NCI-H226 (cell line): ENCODE data around the gene PHACTR3.
"Not testable (repeated sequence)": the region's sequence is repeated elsewhere in the genome, so short reads cannot be mapped to it uniquely, and the experiment has no call there.

Source experiments
- DNase-seq: peaks from one replicate; pipeline ENCODE4 v3.0.0-alpha.2; 2015

Gene PHACTR3

DNA sequence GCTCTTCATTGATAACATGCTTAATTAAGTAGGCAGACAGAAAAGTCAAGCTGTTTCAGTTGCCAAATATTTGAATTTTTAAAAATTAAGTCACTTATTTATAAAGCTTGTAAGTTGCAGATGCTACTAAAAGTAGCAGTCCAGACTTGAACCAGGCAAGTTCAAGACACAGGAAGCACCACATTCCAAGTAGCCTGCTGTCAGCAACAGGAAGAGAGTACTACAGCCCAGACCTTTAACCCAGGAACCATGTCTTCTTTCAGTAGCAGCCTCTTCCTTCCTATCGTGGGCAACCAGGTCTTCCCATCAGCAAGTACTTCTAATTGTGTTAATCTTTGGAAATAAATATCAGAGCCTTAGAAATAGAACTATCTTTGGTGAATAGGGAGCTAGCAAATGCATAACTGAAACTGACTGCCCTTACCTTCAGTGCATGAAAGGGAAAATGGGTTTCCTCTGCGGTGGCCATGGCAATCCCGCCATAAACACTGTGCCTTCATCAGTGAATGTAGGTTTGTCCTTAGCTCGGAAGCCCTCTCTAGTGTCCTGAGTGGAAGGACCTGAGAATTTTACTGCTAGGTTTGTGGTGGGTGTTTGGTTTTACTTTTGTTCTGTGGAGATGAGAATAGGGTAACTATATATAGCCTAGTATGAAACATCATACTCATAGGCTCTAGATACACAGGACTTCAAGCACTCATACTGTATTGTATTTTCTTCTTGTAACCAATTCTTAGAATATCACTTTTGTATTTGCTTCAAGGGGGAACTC, 233.5 kb downstream of the PHACTR3 start:
- DNase-seq = no peak

- DNase-seq = no peak
These were observed 235.1 kb downstream of the PHACTR3 start for GRCh38 chr20:59839400-59839799.

DNA sequence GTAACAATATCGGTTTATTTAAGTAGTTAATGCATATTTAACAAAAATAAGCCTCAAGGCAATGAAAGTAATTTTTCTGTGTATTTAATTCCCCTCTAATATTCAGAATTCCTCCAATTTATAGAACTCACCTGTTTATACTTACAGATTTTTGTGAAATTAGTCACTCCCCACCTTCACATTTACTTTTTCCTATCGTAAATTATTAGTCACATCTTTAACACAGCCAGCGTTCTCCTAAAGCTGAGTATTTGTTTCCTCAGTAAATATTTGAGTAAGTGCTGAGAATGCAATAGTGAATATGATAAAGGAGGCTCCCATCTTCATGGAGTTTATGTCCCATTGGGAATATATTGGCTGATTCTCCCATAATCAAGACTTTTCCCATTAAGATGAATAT, 241.1 kb downstream of the PHACTR3 start:
- DNase-seq = no peak

GRCh38 chr20:59848182-59848581, 243.8 kb downstream of the PHACTR3 start:
- no peak for DNase-seq

DNA sequence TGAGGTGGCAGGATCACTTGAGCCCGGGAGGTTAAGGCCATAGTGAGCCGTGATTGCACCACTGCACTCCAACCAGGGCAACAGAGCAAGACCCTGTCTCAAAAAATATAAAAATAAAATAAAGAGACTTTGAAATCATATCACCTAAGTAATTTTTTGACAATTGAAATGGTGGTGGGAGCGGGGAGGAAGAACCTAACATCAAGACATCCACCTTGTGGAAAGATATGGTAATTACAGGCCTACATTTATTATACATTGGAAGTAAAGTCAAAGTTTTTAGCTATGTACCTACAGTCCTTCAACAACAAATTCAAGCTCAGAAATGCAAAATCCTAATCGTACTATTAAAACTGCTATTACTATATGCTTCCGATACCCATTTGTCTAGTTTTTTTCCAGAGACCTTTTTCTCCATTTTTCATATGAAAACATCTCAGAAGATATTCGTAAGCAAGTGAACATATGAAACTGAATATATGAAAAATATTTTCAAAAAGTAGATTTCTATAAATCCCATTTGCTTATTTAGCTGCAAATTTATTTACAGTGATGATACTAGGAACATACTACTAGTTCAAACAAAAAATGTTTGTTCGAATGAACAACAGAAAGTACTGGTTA, 245.8 kb downstream of the PHACTR3 start:
- DNase-seq = no peak

GRCh38 chr20:59856526-59856925, 252.2 kb downstream of the PHACTR3 start:
- not testable (repeated sequence) for DNase-seq

DNA sequence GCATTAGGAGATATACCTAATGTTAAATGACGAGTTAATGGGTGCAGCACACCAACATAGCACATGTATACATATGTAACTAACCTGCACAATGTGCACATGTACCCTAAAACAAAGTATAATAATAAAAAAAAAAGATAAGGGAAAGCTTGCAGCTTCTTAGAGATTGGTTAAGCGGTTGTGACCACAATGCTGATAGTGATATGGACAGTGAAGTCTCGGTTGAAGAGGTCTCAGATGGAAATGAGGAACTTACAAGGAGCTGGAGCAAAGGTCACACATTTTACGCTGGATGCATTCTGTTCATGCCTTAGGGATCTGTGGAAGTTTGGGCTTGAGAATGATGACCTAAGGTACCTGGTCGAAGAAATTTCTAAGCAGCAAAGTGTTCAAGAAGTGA, 252.6 kb downstream of the PHACTR3 start:
- not testable (repeated sequence) for DNase-seq

DNA sequence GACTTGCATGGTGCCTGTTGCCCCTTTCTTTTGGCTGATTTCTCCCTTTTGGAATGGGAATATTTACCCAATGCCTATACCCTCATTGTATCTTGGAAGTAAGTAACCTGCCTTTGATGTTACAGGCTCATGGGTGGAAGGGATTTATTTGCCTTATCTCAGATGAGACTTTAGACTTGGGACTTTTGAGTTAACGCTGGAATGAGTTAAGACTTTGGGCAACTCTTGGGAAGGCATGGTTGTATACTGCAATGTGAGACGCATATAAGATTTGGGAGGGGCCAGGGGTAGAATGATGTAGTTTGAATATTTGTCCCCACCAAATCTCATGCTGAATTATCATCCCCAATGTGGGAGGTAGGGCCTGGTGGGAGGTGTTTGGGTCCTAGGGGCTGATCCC, 253.6 kb downstream of the PHACTR3 start:
- DNase-seq = no peak

DNA sequence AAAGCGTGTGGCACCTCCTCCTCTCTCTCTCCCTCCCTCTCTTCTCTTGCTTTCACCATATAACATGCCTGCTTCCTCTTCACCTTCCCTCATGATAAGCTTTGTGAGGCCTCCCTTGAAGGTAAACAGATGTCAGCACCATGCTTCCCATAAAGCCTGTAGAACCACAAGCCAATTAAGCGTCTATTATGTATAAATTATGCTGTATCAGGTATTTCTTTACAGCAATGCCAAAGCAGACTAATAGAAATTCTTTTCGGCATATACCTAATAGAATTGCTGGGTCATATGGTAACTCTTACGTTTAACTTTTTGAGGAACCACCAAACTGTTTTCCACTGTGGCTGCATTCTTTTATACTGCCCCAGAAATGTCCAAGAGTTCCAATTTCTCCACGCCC, 254.1 kb downstream of the PHACTR3 start:
- DNase-seq = no peak

- DNase-seq = no peak
These were observed 257.1 kb downstream of the PHACTR3 start for GRCh38 chr20:59861401-59861800.

- DNase-seq = no peak
These were observed 258.7 kb downstream of the PHACTR3 start for GRCh38 chr20:59863058-59863457.

DNA sequence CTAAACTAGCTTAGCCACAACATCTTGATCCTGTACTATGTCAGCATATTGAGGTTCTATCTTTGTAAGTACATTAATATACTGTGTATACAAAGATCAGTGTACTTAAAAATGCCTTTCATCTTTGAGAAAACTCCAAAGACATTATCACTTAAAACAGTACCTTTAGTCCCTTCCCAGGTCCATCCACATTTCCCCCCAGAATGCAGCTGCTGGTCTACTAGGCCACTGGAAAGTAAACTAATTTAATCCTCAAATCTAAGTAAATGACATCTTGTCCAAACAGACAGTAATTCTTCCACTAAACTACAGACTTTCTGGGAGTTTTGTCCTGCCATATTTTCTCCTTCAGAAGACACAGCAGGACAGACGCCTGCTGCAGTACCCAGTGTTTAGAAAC, 260.4 kb downstream of the PHACTR3 start:
- no peak for DNase-seq

- DNase-seq = no peak
These were observed 262.0 kb downstream of the PHACTR3 start for GRCh38 chr20:59866338-59866737.

DNA sequence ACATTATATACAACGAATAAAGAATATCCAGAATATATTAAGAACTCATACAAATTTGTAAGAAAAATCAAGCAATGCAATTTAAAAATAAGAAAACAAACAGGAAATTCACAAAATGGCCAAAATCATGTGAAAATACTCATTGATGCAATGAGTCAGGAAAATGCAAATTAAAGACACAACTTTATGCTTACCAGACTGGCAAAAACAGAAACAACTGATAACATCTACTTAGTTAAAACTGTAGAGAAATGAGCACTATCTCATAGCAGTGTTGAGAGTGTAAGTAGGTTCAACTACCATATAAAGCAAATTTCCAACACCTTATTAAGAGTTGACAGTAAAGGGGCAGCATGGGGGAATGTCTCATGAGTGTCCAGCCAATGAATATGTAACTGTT, 266.8 kb downstream of the PHACTR3 start:
- no peak for DNase-seq

- no peak for DNase-seq
These were observed 269.1 kb downstream of the PHACTR3 start for GRCh38 chr20:59873409-59873808.

DNA sequence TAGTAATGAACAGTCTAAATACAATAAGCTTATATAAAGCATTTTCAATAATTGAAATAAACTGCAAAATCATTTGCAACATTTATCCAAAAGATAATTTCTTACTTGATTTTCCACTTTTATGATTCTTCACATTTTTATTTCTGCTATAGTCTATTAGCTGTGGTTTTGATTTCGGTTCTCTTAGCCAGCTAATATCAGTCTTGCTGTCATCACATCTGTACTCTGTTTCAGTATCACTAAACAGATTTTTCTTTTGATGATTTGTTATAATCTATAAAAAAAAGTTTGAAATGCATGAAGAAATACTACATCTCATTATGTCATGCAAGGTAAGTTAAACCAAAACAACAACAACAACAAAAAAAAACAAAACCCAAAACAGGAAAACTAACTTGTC, 275.9 kb downstream of the PHACTR3 start:
- no peak for DNase-seq

DNA sequence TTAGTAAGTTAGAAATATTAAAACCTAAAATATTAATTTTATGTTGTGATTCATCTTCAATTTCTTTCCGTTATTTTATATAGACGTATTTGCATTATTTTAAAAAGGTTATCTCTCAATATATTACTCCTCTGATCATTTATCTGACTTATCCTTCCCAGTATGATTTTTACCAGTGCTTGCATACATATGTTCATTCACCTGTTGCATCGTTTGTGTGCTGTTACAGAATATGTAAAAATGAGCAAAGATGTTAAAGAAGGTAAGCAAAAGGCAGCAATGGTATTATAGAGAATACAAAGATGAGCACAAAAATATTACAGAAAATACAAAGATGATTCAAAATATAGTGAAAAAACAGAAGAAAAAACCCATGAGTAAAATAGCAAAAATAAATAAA, 280.2 kb downstream of the PHACTR3 start:
- DNase-seq = no peak

GRCh38 chr20:59888050-59888449, 283.7 kb downstream of the PHACTR3 start:
- DNase-seq = no peak

DNA sequence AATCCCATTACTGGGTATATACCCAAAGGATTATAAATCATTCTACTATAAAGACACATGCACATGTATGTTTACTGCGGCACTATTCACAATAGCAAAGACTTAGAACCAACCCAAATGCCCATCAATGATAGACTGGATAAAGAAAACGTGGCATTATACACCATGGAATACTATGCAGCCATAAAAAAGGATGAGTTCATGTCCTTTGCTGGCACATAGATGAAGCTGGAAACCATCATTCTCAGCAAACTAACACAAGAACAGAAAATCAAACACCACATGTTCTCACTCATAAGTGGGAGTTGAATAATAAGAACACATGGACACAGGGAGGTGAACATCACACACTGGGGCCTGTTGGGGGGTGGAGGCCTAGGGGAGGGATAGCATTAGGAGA, 285.7 kb downstream of the PHACTR3 start:
- DNase-seq = not testable (repeated sequence)

DNA sequence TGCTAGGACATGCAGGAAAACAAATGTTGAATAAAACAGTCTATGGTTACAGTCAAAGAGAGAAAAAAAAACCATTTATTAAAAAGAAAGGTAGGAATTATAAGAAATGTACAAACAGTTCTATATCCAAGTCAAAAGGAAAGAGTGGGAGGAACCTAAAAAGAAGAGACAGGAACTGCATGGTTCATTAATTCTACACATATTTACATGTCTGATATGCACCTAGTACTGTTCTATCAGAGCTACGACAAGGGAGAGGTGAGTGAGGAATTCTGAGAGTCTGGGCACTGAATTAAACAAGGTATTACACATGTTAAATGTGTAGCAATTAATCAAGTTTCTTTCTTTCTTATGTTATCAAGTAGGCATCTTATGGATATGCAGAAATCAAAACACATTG, 287.2 kb downstream of the PHACTR3 start:
- no peak for DNase-seq

GRCh38 chr20:59895908-59896307, 291.6 kb downstream of the PHACTR3 start:
- DNase-seq = no peak
